ENCODE results near the gene HBE1. TPM values are rescaled to one million over a fixed set of nuclear protein-coding genes. Genes with fewer than 3 reads are reported as not detected.
"Not testable (repeated sequence)": the region's sequence is repeated elsewhere in the genome, so short reads cannot be mapped to it uniquely, and the experiment has no call there.

Gene HBE1
- total RNA-seq, 1 donor from 2014 or later, result not detected

- no peaks in the 10 kb centered on the region for H3K4me1 ChIP-seq
- H3K36me3 ChIP-seq, result no peaks in the 10 kb centered on the region
- no peak for TF ChIP-seq CTCF (IDR thresholded peaks at IDR 0.05)
- no peaks in the 10 kb centered on the region for H3K9me3 ChIP-seq
- DNase-seq (no peak), ATAC-seq (no peak)
- no peaks in the 10 kb centered on the region for H3K27me3 ChIP-seq
- H3K27ac ChIP-seq, result no peak overlapping the region
- intact Hi-C loops (cut with DNase I), result no loop called here
- no peak overlapping the region for H3K4me3 ChIP-seq
These were observed 19.1 kb downstream of the HBE1 start for GRCh38 chr11:5250543-5251204.

- H3K4me3 ChIP-seq; H3K27me3 ChIP-seq; H3K27ac ChIP-seq; ATAC-seq; H3K36me3 ChIP-seq; H3K4me1 ChIP-seq; H3K9me3 ChIP-seq; intact Hi-C loops (cut with DNase I); DNase-seq: not testable (repeated sequence)
These were observed 19.8 kb downstream of the HBE1 start, which contains the start of gene HBG1 for GRCh38 chr11:5249807-5250396. TSS of gene HBG1 (minus strand) at chr11:5249857. CDS start at chr11:5249804, 53 bp downstream.

- intact Hi-C loops (cut with DNase I); H3K36me3 ChIP-seq: not testable (repeated sequence)
These were observed 21.2 kb downstream of the HBE1 start for GRCh38 chr11:5248498-5248897.

GRCh38 chr11:5247472-5248192 is 22.1 kb downstream of the HBE1 start:
- H3K4me3 ChIP-seq, result no peak overlapping the region
- H3K4me1 ChIP-seq, result no peaks in the 10 kb centered on the region
- intact Hi-C loops (cut with DNase I), result no loop called here
- no peak for ATAC-seq
- no peaks in the 10 kb centered on the region for H3K27me3 ChIP-seq
- no peak for TF ChIP-seq CTCF (IDR thresholded peaks at IDR 0.05)
- H3K27ac ChIP-seq, result no peak overlapping the region
- DNase-seq, result no peak
- H3K9me3 ChIP-seq, result no peaks in the 10 kb centered on the region
- no peaks in the 10 kb centered on the region for H3K36me3 ChIP-seq

More at GRCh38 chr11:5248498-5248897, 21.2 kb downstream of the HBE1 start:
- not testable (repeated sequence) for H3K27me3 ChIP-seq, DNase-seq, H3K4me3 ChIP-seq, H3K27ac ChIP-seq, ATAC-seq, H3K9me3 ChIP-seq, H3K4me1 ChIP-seq

- Histone ChIP-seq H3K4me1 (no peaks in the 10 kb centered on the region), H3K27me3 (no peaks in the 10 kb centered on the region), H3K4me3 (no peak overlapping the region), H3K27ac (no peak overlapping the region), H3K9me3 (no peaks in the 10 kb centered on the region), H3K36me3 (no peaks in the 10 kb centered on the region)
- ATAC-seq, result no peak
- no peak for TF ChIP-seq CTCF (IDR thresholded peaks at IDR 0.05)
- intact Hi-C loops (cut with DNase I), result no loop called here
- DNase-seq, result no peak
These were observed 22.8 kb downstream of the HBE1 start for GRCh38 chr11:5246772-5247471.

- no peak for DNase-seq
- intact Hi-C loops (cut with DNase I), result no loop called here
- H3K9me3 ChIP-seq, result no peaks in the 10 kb centered on the region
- no peak for ATAC-seq
- H3K27ac ChIP-seq, result no peak overlapping the region
- no peaks in the 10 kb centered on the region for H3K27me3 ChIP-seq
- no peaks in the 10 kb centered on the region for H3K4me1 ChIP-seq
- no peaks in the 10 kb centered on the region for H3K36me3 ChIP-seq
- no peak overlapping the region for H3K4me3 ChIP-seq
- TF ChIP-seq CTCF (IDR thresholded peaks at IDR 0.05), result no peak
These were observed 24.6 kb downstream of the HBE1 start for GRCh38 chr11:5245155-5245554.
